NB4 (cell line): Measurements from ENCODE around the gene CDCP2.

Source experiments
- DNase-seq: peaks from one replicate; pipeline ENCODE4 v3.0.0; 2010; ENCODE audit warnings: low read depth
- H3K4me3 ChIP-seq: one replicate; pipeline ENCODE4 v1.5.1; 2011; ENCODE audit warnings: mild to moderate bottlenecking, low read depth, low read length, moderate library complexity
- MYC ChIP-seq: IDR thresholded peaks from 2 replicates; pipeline ENCODE4 v1.6.1; 2011; ENCODE audit warnings: low read depth, low read length
- POLR2A ChIP-seq: IDR thresholded peaks from 2 replicates; pipeline ENCODE4 v1.6.1; 2011; ENCODE audit warnings: mild to moderate bottlenecking; ENCODE audit not compliant: insufficient read length; ENCODE audit errors: extremely low read depth
- TF ChIP-seq, protein P1 (sequence below): IDR thresholded peaks from one replicate; pipeline ENCODE4 v1.5.1; 2012; ENCODE audit warnings: low read depth, low read length
- TF ChIP-seq, protein P2 (sequence below): IDR thresholded peaks from 2 replicates; pipeline ENCODE4 v1.6.1; 2011; ENCODE audit warnings: low read depth, low read length

Gene CDCP2

DNA sequence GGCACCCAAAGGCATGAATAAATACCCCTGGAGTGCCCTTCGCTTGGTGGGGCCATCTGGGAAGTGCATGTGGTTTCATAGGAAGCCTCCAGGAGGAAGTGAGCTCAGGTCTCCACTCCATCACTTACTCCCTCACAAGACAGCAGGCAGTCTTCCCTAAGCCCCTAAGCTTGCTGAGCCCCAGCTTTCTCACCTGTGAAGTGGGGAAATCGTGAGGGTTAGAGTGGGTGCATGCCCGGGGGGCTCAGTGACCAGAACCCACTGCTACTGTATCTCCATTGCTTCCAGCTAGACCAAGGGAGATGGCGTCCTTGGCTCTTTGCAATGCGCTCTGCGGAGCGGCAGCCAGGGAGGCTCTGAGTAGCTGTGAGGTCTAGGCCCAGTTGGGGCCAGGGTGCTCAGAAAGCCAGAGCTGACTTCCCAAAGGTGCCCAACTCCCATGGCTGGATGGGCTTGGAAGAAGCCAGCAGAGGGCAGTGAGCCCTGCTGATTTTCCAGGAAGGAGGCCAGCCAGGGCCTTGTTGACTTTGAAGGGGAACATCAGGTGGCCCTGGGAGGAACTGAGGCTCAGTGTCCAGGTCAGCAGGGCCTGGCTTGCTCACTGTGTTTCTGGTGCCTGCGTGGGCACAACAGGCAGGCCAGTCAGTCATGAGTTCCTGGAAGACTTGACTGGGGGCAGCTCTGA lies 27.3 kb downstream of the CDCP2 start:
- no peak overlapping the region for H3K4me3 ChIP-seq
- no peak for TF ChIP-seq POLR2A
- TF ChIP-seq, protein P1, sequence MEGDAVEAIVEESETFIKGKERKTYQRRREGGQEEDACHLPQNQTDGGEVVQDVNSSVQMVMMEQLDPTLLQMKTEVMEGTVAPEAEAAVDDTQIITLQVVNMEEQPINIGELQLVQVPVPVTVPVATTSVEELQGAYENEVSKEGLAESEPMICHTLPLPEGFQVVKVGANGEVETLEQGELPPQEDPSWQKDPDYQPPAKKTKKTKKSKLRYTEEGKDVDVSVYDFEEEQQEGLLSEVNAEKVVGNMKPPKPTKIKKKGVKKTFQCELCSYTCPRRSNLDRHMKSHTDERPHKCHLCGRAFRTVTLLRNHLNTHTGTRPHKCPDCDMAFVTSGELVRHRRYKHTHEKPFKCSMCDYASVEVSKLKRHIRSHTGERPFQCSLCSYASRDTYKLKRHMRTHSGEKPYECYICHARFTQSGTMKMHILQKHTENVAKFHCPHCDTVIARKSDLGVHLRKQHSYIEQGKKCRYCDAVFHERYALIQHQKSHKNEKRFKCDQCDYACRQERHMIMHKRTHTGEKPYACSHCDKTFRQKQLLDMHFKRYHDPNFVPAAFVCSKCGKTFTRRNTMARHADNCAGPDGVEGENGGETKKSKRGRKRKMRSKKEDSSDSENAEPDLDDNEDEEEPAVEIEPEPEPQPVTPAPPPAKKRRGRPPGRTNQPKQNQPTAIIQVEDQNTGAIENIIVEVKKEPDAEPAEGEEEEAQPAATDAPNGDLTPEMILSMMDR = no peak
- TF ChIP-seq, protein P2, sequence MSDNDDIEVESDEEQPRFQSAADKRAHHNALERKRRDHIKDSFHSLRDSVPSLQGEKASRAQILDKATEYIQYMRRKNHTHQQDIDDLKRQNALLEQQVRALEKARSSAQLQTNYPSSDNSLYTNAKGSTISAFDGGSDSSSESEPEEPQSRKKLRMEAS = no peak
- no peak for TF ChIP-seq MYC
- DNase-seq = no peak

DNA sequence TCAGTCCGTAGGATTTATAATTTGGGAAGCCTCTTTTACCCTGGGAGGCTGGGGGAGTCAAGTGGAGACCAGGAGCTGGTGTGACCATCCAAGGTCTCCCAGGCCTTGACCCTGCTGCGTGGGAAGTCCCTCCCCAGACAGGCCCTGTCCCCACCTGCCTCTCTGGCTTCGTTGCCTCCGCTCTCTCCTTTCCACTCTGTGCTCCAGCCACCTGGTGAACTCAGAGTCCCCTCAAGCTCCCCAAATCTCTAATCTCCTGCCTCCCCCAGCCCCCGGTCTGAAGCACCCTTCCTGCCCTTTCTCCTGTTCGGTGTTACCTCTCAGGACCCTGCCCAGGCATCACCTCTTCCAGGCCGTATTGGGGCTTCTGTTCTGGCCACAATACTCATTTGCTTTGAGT lies 27.9 kb downstream of the CDCP2 start:
- no peak overlapping the region for H3K4me3 ChIP-seq
- TF ChIP-seq POLR2A = no peak
- TF ChIP-seq, protein P2 = no peak
- TF ChIP-seq MYC = no peak
- TF ChIP-seq, protein P1 = no peak
- no peak for DNase-seq

DNA sequence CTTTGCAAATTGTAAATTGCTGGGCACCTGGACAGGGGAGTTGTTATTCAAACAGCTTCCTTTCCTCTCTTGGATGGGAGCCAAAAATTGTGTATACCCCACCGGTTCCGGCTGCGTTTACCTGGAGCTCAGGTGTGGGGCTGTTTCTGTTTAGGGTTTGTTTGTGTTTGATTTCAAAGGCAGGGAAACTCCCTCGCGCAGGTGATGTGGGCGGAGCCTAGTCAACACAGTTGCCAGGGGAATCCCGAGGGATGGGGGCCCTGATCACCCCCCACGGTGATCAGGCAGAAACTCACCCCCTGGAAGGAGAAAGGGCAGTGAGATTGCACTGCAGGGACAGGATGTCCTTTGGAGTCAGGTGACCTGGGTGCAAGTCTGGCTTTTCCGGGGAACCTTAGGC lies 28.3 kb downstream of the CDCP2 start:
- H3K4me3 ChIP-seq = no peak overlapping the region
- no peak for TF ChIP-seq POLR2A
- TF ChIP-seq, protein P2 = no peak
- TF ChIP-seq, protein P1 = no peak
- TF ChIP-seq MYC = no peak
- DNase-seq = no peak

DNA sequence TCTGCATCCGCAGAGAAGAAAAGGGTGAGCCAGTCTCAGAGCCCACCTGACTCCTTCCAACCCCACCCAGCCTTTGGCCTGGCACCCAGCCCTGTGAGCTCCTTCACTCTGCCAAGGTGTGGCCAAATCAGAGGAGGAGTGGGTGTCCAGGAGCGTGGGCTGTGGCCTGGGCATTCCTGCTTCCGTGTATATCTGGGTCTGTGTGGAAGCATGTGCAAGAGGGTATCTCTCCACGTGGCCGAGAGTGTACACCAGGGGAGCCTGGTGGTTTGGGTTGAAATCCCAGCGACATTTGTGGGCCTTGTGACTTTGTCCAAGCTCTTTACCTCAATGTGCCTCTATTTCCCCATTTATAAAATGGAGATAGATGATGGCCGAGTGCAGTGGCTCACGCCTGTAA lies 29.8 kb downstream of the CDCP2 start:
- H3K4me3 ChIP-seq = no peak overlapping the region
- TF ChIP-seq, protein P1 = no peak
- no peak for TF ChIP-seq MYC
- TF ChIP-seq POLR2A = no peak
- TF ChIP-seq, protein P2 = no peak
- DNase-seq = no peak

DNA sequence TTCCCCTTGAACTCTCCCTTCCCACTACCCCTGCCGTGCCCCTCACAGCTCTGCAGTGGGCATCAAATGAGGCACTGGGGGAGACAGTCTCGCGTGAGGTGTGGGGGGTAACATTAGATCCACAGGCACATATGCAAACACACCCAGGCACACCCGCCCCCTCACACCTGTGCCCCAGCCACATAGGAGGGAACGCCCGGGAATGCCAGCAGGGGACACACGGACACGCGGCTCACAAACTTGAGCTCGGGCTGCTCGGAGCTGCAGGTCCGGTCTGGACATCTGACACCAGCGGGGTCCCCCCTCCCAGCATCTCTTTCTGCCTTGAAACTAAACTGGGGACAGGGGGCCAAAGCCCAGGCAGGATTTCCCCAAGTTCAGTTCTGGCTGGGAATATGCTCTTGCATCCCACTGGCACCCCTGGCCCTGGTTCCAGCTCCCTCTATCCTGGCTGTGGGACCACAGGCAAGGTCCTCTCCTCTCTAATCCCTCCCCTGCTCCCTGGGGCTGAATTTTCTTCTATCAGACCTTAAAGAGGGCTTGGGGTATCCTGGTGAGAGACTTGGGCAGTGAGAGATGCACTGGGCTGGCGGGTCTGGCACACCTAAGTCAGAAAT lies 30.6 kb downstream of the CDCP2 start:
- no peak overlapping the region for H3K4me3 ChIP-seq
- TF ChIP-seq MYC (no peak), POLR2A (no peak)
- TF ChIP-seq, protein P1 = no peak
- TF ChIP-seq, protein P2 = no peak
- DNase-seq = no peak
